ENCODE measurements around the gene C1QTNF9. TPM values are rescaled to one million over a fixed set of nuclear protein-coding genes. Genes with fewer than 3 reads are reported as not detected.
"Not testable (repeated sequence)": the region's sequence is repeated elsewhere in the genome, so short reads cannot be mapped to it uniquely, and the experiment has no call there.

The C1QTNF9 gene
- polyA plus RNA-seq, 1 donor: 8.7 TPM

DNA sequence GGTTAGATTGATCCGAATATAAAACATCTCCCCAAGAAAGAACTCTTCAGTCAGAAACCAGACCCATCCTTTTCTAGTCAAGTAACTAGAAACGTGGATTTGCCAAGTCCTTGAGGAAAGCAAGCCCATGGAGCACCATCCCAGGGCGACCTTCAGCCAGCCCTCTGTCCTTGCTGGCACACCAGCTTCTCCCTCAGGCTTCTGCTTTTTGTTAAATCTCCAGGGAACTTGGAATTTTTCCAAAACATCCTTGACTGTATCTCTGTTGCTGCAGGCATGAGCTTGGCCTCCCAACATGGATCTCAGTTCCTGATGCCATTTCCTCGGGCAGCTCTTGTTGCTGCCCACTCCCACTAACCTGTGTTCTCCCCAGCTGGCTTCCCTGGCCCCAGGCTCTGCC lies 27.1 kb upstream of the C1QTNF9 start:
- DNase-seq: no peak

- DNase-seq: no peak
Measured at GRCh38 chr13:24284889-24285565, 24.4 kb upstream of the C1QTNF9 start.

DNA sequence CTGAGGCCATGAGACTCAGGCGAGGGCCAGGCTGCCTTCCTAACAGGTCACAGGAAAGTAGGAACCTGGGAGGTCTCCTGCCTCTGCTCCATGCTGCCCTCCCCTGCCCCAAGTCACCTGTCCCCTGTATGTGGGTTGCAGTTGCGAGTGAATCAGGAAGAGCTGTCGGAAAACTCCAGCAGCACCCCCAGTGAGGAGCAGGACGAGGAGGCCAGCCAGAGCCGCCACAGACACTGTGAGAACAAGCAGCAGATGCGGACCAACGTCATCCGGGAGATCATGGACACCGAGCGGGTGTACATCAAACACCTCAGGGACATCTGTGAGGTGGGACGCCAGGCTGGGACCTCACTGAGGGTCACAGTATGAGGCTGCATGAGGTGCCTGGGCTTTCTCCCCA lies 22.8 kb upstream of the C1QTNF9 start:
- DNase-seq: no peak

DNA sequence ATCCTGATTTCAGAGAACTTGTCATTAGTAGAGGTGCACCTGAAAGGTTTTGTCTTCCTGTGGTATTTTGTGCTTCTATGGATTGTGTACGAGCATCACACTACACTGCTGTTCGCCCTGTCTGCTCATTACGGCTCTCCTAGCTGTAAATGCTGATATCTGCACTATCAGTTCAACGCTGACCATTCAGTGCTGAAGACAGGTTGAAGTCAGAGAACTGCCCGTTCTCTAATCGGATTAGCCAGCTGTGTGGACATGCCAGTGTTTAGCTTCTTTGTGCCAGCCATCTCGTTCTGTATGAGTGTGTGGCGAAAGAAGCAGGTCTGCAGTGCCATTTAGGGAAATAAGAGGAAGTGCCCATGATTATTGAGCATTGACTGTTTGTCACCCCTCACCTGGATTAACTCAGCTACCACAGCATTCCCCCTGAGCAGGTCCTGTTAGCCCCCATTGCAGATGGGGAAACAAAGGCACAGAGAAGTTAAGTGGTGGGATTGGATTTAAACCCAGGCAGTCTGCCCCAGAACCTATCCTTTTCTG lies 21.6 kb upstream of the C1QTNF9 start:
- no peak for DNase-seq

GRCh38 chr13:24288870-24289269 lies 20.5 kb upstream of the C1QTNF9 start:
- DNase-seq: no peak

GRCh38 chr13:24290280-24290932 lies 19.0 kb upstream of the C1QTNF9 start:
- no peak for DNase-seq

GRCh38 chr13:24292481-24292880 lies 16.9 kb upstream of the C1QTNF9 start:
- no peak for DNase-seq

DNA sequence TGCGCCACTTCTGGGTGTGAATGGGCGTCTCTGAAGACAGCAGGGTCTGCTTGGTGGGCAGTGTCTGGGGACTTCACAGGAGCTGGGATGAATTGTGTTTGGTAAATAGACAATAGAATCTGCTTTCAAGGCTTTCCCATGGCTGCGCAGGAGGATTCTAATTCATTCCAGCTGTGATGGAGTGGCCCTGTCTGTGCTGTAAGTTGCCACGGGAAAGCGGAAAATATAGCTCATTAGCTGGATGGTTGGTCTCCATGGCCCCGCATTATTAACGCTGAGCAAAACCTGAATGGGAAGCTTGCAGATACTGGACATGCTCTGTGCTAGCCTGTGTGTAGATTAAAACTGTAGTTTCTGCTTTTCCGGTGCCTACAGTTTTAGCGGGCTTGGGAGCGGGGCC lies 15.6 kb upstream of the C1QTNF9 start:
- no peak for DNase-seq

DNA sequence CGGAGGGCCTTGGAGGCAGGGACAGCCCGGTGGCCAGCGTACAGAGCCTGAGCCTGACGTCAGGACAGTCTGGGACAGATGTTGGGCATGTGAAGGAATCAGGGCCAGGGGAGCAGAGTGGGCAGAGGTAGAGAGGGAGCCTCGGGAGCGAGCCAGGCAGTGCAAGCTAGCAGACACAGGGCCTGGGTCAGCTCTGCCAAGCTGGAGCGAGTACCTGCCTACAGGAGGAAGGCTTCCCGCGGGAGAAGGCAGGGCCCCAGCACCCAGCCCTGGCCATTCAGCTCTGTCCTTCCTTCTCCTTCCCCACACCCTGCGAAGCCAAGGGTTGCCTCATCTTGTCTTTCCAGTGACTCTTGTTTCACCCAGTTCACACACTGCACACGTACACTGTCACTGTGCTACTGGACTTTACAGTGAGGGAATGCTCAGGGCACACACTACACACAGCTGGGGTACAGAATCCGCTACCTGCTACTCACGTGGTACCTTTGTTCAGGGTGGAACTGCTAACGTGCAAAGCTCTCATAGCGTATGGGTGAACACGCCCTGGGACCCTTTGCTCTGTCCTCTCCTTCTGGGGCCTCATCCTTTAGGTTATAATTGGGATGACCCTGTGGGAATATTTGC lies 9.8 kb upstream of the C1QTNF9 start:
- DNase-seq: no peak

- DNase-seq: no peak
Measured at GRCh38 chr13:24301434-24301833, 7.9 kb upstream of the C1QTNF9 start.

GRCh38 chr13:24301911-24302310 lies 7.5 kb upstream of the C1QTNF9 start:
- no peak for DNase-seq

GRCh38 chr13:24304620-24305019 lies 4.8 kb upstream of the C1QTNF9 start:
- no peak for DNase-seq

GRCh38 chr13:24306632-24307031 lies 2.7 kb upstream of the C1QTNF9 start:
- DNase-seq: no peak

DNA sequence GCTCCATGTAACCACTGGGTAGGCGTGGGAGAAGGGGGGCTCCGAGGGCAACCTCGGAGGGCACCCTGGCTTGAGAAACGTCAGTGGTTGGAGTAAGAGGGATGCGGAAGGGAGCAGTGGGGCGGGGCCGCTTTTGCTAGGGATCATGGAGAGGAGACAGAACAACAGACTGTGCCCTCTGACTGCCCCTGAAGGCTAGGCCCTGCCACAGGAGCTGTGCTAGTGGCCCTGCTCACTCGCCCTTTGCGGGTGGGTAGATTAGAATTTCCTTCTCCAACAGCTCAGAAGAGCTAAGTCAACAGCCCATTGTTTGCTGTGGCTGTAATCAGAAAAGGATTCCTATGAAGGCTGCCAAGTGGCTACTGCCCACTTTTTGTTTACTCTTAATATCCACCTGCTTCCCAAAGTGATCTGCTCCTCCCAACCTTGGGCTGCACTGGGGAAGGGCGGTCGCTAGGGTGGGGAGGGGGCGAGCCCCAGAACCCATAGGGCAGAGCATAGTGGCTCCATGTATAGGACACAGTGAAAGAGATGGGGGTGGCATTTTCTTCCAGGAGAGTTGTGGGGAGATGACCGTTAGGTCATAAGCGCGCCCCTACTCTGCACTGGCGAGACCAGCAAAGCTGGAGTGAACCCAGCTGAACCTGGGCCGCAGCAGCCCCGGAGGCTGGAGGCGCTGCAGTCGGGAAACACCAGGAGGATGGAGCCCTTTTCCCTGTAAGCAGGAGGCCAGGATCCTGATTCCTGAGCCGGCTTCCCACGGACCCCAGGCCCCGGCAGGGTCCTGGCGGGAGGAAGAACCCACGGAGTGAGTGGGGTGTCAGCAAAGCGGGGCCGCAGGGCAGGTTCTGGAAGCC lies 1.9 kb upstream of the C1QTNF9 start:
- DNase-seq: no peak

GRCh38 chr13:24308068-24308445 lies 1.3 kb upstream of the C1QTNF9 start:
- no peak for DNase-seq

DNA sequence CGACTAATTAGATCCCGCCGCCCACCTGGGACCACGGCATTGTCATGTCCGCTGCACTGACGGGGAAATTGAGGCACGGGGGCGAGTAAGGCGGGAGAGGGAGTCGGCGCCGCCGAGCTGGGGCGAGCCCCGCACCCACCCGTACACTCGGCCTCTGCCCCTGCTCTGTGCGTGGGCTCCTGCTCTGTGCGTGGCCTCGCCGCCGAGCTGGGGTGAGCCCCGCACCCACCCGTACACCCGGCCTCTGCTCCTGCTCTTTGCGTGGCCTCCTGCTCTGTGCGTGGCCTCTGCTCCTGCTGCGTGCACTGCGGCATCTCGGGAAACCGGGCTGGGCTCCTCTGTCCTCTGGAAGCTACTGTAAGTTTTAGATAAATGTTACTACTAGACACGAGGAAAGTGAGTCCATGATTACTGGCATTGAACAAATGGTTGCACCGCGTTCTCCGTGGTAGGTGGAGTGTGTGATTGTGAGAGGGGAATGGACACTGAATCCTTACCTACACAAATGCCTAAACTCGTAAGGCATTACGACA lies 826 bp upstream of the C1QTNF9 start:
- DNase-seq: no peak

GRCh38 chr13:24313439-24313838 lies 4.1 kb downstream of the C1QTNF9 start:
- DNase-seq: peak; percentile 41

GRCh38 chr13:24317835-24318234 lies 8.5 kb downstream of the C1QTNF9 start:
- not testable (repeated sequence) for DNase-seq

GRCh38 chr13:24318878-24319277 lies 9.5 kb downstream of the C1QTNF9 start:
- not testable (repeated sequence) for DNase-seq

- not testable (repeated sequence) for DNase-seq
Measured at GRCh38 chr13:24319641-24320040, 10.3 kb downstream of the C1QTNF9 start.

- DNase-seq: not testable (repeated sequence)
Measured at GRCh38 chr13:24321416-24321815, 12.0 kb downstream of the C1QTNF9 start.

GRCh38 chr13:24322470-24322869 lies 13.1 kb downstream of the C1QTNF9 start:
- DNase-seq: not testable (repeated sequence)
